ENCODE measurements around the gene FREM1.

FREM1 gene

GRCh38 chr9:14790628-14791027 is 119.6 kb downstream of the FREM1 start:
- H3K36me3 ChIP-seq (ENCODE audit: control insufficient read depth in 2 of 2, insufficient read depth in 2 of 2, low read length in 2 of 2): no peaks in the 10 kb centered on the region
- H3K4me1 ChIP-seq (ENCODE audit: control insufficient read depth, insufficient read depth, low read length): no peaks in the 10 kb centered on the region
- no peak overlapping the region for H3K9ac ChIP-seq (ENCODE audit: low read length in 2 of 2)
- no peak overlapping the region for H3K27ac ChIP-seq (ENCODE audit: low read length)
- no peaks in the 10 kb centered on the region for H3K9me3 ChIP-seq (ENCODE audit: control insufficient read depth in 2 of 2, low read length in 2 of 2)
- no peak overlapping the region for H3K4me3 ChIP-seq (ENCODE audit: low read length in 2 of 2)
- H3K27me3 ChIP-seq (ENCODE audit: control insufficient read depth in 1 of 2, insufficient read depth in 2 of 2, low read length in 2 of 2): no peaks in the 10 kb centered on the region

GRCh38 chr9:14788846-14789245 is 121.4 kb downstream of the FREM1 start:
- Histone ChIP-seq H3K9me3 (ENCODE audit: control insufficient read depth in 2 of 2, low read length in 2 of 2) (no peaks in the 10 kb centered on the region), H3K4me1 (ENCODE audit: control insufficient read depth, insufficient read depth, low read length) (no peaks in the 10 kb centered on the region), H3K36me3 (ENCODE audit: control insufficient read depth in 2 of 2, insufficient read depth in 2 of 2, low read length in 2 of 2) (no peaks in the 10 kb centered on the region), H3K27me3 (ENCODE audit: control insufficient read depth in 1 of 2, insufficient read depth in 2 of 2, low read length in 2 of 2) (no peaks in the 10 kb centered on the region), H3K9ac (ENCODE audit: low read length in 2 of 2) (no peak overlapping the region), H3K27ac (ENCODE audit: low read length) (no peak overlapping the region), H3K4me3 (ENCODE audit: low read length in 2 of 2) (no peak overlapping the region)

- H3K36me3 ChIP-seq (ENCODE audit: control insufficient read depth in 2 of 2, insufficient read depth in 2 of 2, low read length in 2 of 2): no peaks in the 10 kb centered on the region
- H3K27ac ChIP-seq (ENCODE audit: low read length): no peak overlapping the region
- no peak overlapping the region for H3K4me3 ChIP-seq (ENCODE audit: low read length in 2 of 2)
- H3K4me1 ChIP-seq (ENCODE audit: control insufficient read depth, insufficient read depth, low read length): no peaks in the 10 kb centered on the region
- no peaks in the 10 kb centered on the region for H3K27me3 ChIP-seq (ENCODE audit: control insufficient read depth in 1 of 2, insufficient read depth in 2 of 2, low read length in 2 of 2)
- H3K9ac ChIP-seq (ENCODE audit: low read length in 2 of 2): no peak overlapping the region
- no peaks in the 10 kb centered on the region for H3K9me3 ChIP-seq (ENCODE audit: control insufficient read depth in 2 of 2, low read length in 2 of 2)
These were observed 126.9 kb downstream of the FREM1 start for GRCh38 chr9:14783358-14783757.

GRCh38 chr9:14782286-14783051 is 127.8 kb downstream of the FREM1 start:
- Histone ChIP-seq H3K27ac (ENCODE audit: low read length) (no peak overlapping the region), H3K4me1 (ENCODE audit: control insufficient read depth, insufficient read depth, low read length) (no peaks in the 10 kb centered on the region), H3K4me3 (ENCODE audit: low read length in 2 of 2) (no peak overlapping the region), H3K9me3 (ENCODE audit: control insufficient read depth in 2 of 2, low read length in 2 of 2) (no peaks in the 10 kb centered on the region), H3K9ac (ENCODE audit: low read length in 2 of 2) (no peak overlapping the region), H3K27me3 (ENCODE audit: control insufficient read depth in 1 of 2, insufficient read depth in 2 of 2, low read length in 2 of 2) (no peaks in the 10 kb centered on the region), H3K36me3 (ENCODE audit: control insufficient read depth in 2 of 2, insufficient read depth in 2 of 2, low read length in 2 of 2) (no peaks in the 10 kb centered on the region)

- Histone ChIP-seq H3K27me3 (ENCODE audit: control insufficient read depth in 1 of 2, insufficient read depth in 2 of 2, low read length in 2 of 2) (no peaks in the 10 kb centered on the region), H3K9me3 (ENCODE audit: control insufficient read depth in 2 of 2, low read length in 2 of 2) (no peaks in the 10 kb centered on the region), H3K9ac (ENCODE audit: low read length in 2 of 2) (no peak overlapping the region), H3K27ac (ENCODE audit: low read length) (no peak overlapping the region), H3K4me3 (ENCODE audit: low read length in 2 of 2) (no peak overlapping the region), H3K4me1 (ENCODE audit: control insufficient read depth, insufficient read depth, low read length) (no peaks in the 10 kb centered on the region), H3K36me3 (ENCODE audit: control insufficient read depth in 2 of 2, insufficient read depth in 2 of 2, low read length in 2 of 2) (no peaks in the 10 kb centered on the region)
These were observed 129.5 kb downstream of the FREM1 start for GRCh38 chr9:14780693-14781092.

- H3K27ac ChIP-seq (ENCODE audit: low read length): no peak overlapping the region
- H3K9me3 ChIP-seq (ENCODE audit: control insufficient read depth in 2 of 2, low read length in 2 of 2): no peaks in the 10 kb centered on the region
- no peak overlapping the region for H3K9ac ChIP-seq (ENCODE audit: low read length in 2 of 2)
- no peaks in the 10 kb centered on the region for H3K27me3 ChIP-seq (ENCODE audit: control insufficient read depth in 1 of 2, insufficient read depth in 2 of 2, low read length in 2 of 2)
- H3K36me3 ChIP-seq (ENCODE audit: control insufficient read depth in 2 of 2, insufficient read depth in 2 of 2, low read length in 2 of 2): no peaks in the 10 kb centered on the region
- H3K4me3 ChIP-seq (ENCODE audit: low read length in 2 of 2): no peak overlapping the region
- H3K4me1 ChIP-seq (ENCODE audit: control insufficient read depth, insufficient read depth, low read length): no peaks in the 10 kb centered on the region
These were observed 130.0 kb downstream of the FREM1 start for GRCh38 chr9:14780251-14780650.

- Histone ChIP-seq H3K27me3 (ENCODE audit: control insufficient read depth in 1 of 2, insufficient read depth in 2 of 2, low read length in 2 of 2) (no peaks in the 10 kb centered on the region), H3K4me1 (ENCODE audit: control insufficient read depth, insufficient read depth, low read length) (no peaks in the 10 kb centered on the region), H3K9ac (ENCODE audit: low read length in 2 of 2) (no peak overlapping the region), H3K9me3 (ENCODE audit: control insufficient read depth in 2 of 2, low read length in 2 of 2) (no peaks in the 10 kb centered on the region), H3K27ac (ENCODE audit: low read length) (no peak overlapping the region), H3K36me3 (ENCODE audit: control insufficient read depth in 2 of 2, insufficient read depth in 2 of 2, low read length in 2 of 2) (no peaks in the 10 kb centered on the region), H3K4me3 (ENCODE audit: low read length in 2 of 2) (no peak overlapping the region)
These were observed 130.6 kb downstream of the FREM1 start for GRCh38 chr9:14779566-14780022.

- H3K9ac ChIP-seq (ENCODE audit: low read length in 2 of 2): no peak overlapping the region
- H3K27me3 ChIP-seq (ENCODE audit: control insufficient read depth in 1 of 2, insufficient read depth in 2 of 2, low read length in 2 of 2): no peaks in the 10 kb centered on the region
- H3K4me3 ChIP-seq (ENCODE audit: low read length in 2 of 2): no peak overlapping the region
- H3K4me1 ChIP-seq (ENCODE audit: control insufficient read depth, insufficient read depth, low read length): no peaks in the 10 kb centered on the region
- no peaks in the 10 kb centered on the region for H3K36me3 ChIP-seq (ENCODE audit: control insufficient read depth in 2 of 2, insufficient read depth in 2 of 2, low read length in 2 of 2)
- H3K9me3 ChIP-seq (ENCODE audit: control insufficient read depth in 2 of 2, low read length in 2 of 2): no peaks in the 10 kb centered on the region
- no peak overlapping the region for H3K27ac ChIP-seq (ENCODE audit: low read length)
These were observed 131.7 kb downstream of the FREM1 start for GRCh38 chr9:14778565-14778964.

GRCh38 chr9:14775917-14776316 is 134.3 kb downstream of the FREM1 start:
- H3K9ac ChIP-seq (ENCODE audit: low read length in 2 of 2): no peak overlapping the region
- H3K36me3 ChIP-seq (ENCODE audit: control insufficient read depth in 2 of 2, insufficient read depth in 2 of 2, low read length in 2 of 2): no peaks in the 10 kb centered on the region
- H3K27ac ChIP-seq (ENCODE audit: low read length): no peak overlapping the region

GRCh38 chr9:14770592-14770991 is 139.6 kb downstream of the FREM1 start:
- Histone ChIP-seq H3K27me3 (ENCODE audit: control insufficient read depth in 1 of 2, insufficient read depth in 2 of 2, low read length in 2 of 2) (no peaks in the 10 kb centered on the region), H3K9ac (ENCODE audit: low read length in 2 of 2) (no peak overlapping the region), H3K4me1 (ENCODE audit: control insufficient read depth, insufficient read depth, low read length) (no peaks in the 10 kb centered on the region), H3K27ac (ENCODE audit: low read length) (no peak overlapping the region), H3K9me3 (ENCODE audit: control insufficient read depth in 2 of 2, low read length in 2 of 2) (no peaks in the 10 kb centered on the region), H3K36me3 (ENCODE audit: control insufficient read depth in 2 of 2, insufficient read depth in 2 of 2, low read length in 2 of 2) (no peaks in the 10 kb centered on the region), H3K4me3 (ENCODE audit: low read length in 2 of 2) (no peak overlapping the region)

More at GRCh38 chr9:14775917-14776316, 134.3 kb downstream of the FREM1 start:
- no peak overlapping the region for H3K4me3 ChIP-seq (ENCODE audit: low read length in 2 of 2)
- no peaks in the 10 kb centered on the region for H3K9me3 ChIP-seq (ENCODE audit: control insufficient read depth in 2 of 2, low read length in 2 of 2)
- H3K27me3 ChIP-seq (ENCODE audit: control insufficient read depth in 1 of 2, insufficient read depth in 2 of 2, low read length in 2 of 2): no peaks in the 10 kb centered on the region
- H3K4me1 ChIP-seq (ENCODE audit: control insufficient read depth, insufficient read depth, low read length): no peaks in the 10 kb centered on the region

- no peak overlapping the region for H3K9ac ChIP-seq (ENCODE audit: low read length in 2 of 2)
- no peak overlapping the region for H3K27ac ChIP-seq (ENCODE audit: low read length)
- H3K9me3 ChIP-seq (ENCODE audit: control insufficient read depth in 2 of 2, low read length in 2 of 2): no peaks in the 10 kb centered on the region
- H3K27me3 ChIP-seq (ENCODE audit: control insufficient read depth in 1 of 2, insufficient read depth in 2 of 2, low read length in 2 of 2): no peaks in the 10 kb centered on the region
- no peak overlapping the region for H3K4me3 ChIP-seq (ENCODE audit: low read length in 2 of 2)
- no peaks in the 10 kb centered on the region for H3K4me1 ChIP-seq (ENCODE audit: control insufficient read depth, insufficient read depth, low read length)
- no peaks in the 10 kb centered on the region for H3K36me3 ChIP-seq (ENCODE audit: control insufficient read depth in 2 of 2, insufficient read depth in 2 of 2, low read length in 2 of 2)
These were observed 141.0 kb downstream of the FREM1 start for GRCh38 chr9:14769230-14769571.

Data from stomach smooth muscle (tissue), 2 donors.